Sciatic nerve (tissue), 2 donors: ENCODE results near the gene ALG12. TPM values are rescaled to one million over a fixed set of nuclear protein-coding genes. Genes with fewer than 3 reads are reported as not detected.

Experiments used
- ATAC-seq: fragments of 200-7000 bp; cut with Tn5 transposase; one replicate; pipeline ENCODE4 v1.9.1; 2020; ENCODE audit warnings: mild to moderate bottlenecking, moderate library complexity
- DNase-seq: peaks from one replicate; pipeline ENCODE4 v3.0.0-alpha.2; 2020; ENCODE audit warnings: low spot score
- intact Hi-C: fragments of 100-400 bp; cut with DNase I; formaldehyde crosslinking; loops from one replicate; pipeline ENCODE4 v1.14.2; 2022
- total RNA-seq: library from RNA; stranded (reverse); fragmentation: NEBNext Ultra II Directional; extraction: Animal tissue kit (Norgen Biotek cat#: 25700); gene quantifications from one replicate; pipeline ENCODE4 v1.2.1, GENCODE V29; 2021
- donor health status: DM: no; HTN: no; CAD: no.
- donor health status: DM: no; HTN: no; CAD: no.

Gene ALG12
- total RNA-seq, 1 donor from 2014 or later, result 13.6 TPM

DNA sequence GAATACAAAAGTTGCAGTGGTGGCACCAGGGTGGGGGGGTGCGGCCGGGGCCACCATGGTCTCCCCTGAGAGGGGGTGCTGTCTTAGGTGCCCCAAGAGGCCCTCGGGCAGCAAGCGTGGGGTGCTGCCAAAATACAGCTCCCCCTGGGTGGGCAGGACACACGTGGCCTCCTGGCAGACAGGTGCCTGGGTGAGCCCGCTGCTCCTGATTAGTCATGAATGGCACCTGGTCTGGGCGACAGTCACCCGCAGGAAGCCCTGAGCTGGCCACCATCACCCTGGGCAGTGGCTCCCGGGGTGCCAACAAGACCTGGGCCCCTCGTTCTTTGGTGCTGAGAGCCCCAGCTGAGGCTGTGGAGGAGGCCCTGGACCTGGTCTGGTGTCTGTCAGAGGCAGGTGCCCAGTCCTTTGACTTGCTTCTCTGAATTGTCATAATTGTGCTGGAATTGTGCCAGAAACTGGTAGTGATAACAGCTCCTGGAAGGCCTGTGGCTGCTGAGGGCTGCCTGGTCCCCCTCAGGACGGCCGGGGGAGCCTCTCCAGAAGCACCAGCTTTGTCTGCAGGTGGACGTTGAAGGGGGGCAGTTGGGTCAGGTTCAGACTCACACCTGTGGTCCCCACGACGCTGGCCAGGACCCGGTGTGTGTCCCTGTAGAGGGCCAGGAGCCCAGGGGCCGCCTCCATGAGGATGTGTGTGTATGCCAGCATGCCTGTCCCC lies 14.8 kb downstream of the ALG12 start:
- intact Hi-C loops, result no loop called here
- DNase-seq, result no peak
- peak; percentile 28 for ATAC-seq

DNA sequence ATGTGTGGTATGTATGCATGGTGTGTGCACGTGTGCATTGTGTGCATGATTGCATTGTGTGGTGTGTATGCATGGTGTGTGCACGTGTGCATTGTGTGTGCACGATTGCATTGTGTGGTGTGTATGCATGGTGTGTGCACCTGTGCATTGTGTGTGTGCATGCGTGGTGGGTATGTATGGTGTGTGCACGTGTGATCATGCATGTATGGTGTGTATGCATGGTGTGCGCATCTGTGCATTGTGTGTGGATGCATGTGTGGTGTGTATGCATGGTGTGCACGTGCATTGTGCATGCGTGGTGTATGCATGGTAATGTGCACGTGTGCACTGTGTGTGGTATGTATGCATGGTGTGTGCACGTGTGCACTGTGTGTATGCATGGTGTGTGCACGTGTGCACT lies 16.8 kb downstream of the ALG12 start:
- no peak for ATAC-seq
- no peak for DNase-seq
- intact Hi-C loops, result no loop called here

DNA sequence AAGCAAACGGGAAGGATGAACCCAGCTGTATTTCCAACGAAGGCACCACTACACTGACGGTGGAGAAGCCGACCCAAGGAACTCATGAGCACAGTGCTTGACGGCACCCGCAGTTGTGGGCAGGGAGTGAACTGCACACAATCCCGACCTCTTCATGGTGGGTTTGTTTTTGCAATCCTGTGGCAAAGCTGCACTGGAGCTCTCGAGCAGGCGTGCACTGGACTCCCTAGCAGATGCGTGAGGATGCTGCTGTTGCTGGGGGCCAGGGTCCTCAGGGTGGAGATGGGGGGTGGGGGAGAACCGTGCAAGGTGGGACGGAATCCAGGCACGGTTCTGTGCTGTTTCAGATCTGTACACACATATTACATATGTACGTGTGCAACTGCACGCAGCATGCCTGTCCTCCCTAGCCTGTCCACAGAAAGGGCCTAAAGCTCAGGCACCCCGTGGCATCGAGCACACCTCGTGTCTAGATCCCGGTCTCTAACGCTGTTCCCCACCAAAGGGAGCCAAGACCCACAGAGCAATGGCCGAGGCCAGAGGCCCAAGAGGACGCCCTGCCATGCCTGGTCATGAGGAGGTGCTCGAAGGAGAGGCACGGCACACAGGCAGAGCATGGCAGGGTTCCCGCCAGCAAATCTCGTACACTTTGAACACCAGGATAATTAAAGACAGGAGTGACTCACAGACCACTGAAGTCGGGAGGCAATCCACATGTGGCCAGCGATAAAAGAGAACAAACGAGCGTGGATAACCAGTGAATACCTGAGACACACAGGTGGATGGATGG lies 17.6 kb downstream of the ALG12 start:
- DNase-seq (no peak), ATAC-seq (no peak)
- intact Hi-C loops, result no loop called here

DNA sequence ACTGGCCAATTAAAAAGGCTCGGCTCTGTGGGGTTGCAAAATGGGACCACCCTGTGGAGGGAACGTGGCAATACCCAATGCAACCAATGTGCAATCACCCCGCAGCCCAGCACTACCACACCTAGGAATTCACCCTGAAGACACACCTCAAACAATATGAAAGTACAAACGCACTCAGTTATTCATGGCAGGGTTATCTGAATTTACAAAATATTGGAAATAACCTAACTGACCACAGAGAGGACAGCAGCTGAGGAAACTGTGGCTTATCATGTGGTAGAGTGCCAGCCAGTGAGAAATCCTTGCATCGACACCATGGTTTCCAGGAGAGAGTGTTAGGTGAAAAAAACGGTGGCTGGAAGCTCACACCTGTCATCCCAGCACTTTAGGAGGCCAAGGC lies 18.7 kb downstream of the ALG12 start:
- DNase-seq, result no peak
- ATAC-seq, result no peak

DNA sequence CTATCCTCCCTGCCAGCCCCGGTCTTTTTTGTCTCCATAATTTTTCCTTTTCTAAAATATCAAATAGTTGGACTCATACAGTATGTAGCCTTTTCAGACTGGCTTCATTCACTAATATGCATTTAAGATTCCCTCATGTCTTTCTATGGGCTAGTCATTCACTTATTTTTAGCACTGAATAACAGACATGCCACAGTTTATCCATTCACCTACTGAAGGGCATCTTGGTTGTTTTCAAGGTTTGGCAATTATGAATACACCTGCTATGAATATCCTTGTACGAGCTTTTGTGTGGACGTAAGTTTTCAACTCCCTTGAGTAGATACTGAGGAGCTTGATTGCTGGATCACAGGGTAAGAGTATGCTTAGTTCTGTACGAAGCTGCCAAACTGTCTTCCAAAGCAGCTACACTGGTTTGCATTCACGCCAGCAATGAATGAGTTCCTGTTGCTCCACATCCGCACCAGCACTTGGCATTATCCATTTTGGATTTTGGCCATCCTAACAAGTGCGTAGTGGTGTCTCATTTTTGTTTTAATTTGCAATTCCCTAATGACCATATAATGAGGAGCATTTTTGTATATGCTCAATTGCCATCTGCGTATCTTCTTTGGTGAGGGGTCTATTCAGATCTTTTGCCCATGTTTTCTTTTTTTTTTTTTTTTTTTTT lies 21.1 kb downstream of the ALG12 start:
- intact Hi-C loops, result no loop called here
- ATAC-seq (no peak), DNase-seq (no peak)

More for the DNA sequence above, 18.7 kb downstream of the ALG12 start:
- intact Hi-C loops, result no loop called here

DNA sequence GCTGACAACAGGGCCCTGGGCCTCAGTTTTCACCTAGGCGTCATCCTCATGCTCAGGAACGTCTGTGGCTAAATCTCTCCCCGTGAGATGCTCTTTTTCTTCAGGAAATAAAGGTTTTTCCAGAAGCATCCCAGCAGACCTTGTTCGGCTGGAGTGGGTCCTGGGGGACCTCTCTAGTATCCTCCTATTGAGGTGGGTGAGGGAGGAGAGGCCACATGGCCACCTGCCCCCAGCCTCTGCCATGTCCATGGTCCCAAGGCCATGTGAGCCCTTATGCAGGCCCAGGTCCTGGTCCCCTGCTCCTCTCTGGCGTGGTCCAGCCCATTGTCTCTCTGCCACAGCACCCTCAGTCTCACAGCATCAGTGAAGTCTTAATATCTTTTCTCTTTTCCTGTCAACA lies 22.0 kb downstream of the ALG12 start:
- intact Hi-C loops, result no loop called here
- DNase-seq (peak; percentile 25), ATAC-seq (no peak)

DNA sequence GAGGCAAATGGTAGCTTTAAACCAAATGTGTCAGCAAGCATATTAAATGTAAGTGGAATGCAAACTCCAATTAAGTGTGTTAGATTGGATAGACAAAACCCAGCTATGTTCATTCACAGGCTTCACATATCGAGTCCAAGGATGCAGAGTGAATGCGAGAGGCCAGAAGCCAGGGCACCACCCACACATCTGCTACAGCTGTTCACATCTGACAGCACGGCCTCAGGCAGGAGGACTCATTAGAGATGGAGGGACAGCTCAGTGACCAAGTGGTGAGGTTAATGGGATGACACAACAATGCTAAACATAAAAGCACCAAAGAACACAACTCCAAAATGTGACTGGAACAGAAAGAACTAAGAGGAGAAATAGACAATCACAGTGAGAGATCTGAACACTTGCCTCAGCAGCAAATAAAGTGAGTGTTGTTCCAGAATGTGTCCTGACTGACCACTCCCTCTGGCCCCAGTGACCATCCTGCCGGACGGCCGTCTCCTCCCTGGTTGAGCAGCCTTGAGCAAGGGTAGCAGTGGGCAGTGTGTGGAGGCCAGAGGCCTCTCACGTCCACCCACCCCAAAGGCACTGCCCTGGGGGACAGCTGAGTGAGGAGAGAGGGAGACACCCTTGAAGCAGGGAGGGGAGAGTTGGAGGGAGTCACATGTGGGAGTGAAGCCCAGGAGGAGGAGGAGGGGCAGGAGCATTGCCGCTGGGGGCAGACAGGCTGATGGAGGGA lies 23.8 kb downstream of the ALG12 start:
- ATAC-seq, result no peak
- intact Hi-C loops, result no loop called here

DNA sequence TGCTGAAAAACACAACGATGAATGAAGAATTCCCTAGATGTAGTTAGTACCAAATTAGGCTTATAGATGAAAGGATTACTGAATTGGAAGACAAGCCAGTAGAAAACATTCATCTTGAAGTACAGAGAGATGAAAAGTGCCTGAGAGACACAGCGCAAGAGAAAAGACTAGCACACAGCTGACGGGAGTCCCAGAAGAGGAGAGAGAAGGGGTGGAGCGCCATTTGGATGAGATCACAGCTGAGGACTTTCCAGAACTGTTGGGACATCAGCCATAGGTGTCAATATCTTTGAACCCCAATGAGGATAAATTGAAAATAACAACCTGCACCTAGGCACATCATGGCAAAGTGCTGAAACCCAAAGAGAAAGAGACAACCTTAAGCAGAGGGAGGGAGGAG lies 25.2 kb downstream of the ALG12 start:
- ATAC-seq, result no peak
- intact Hi-C loops, result no loop called here
- no peak for DNase-seq

More for the DNA sequence above, 23.8 kb downstream of the ALG12 start:
- no peak for DNase-seq

DNA sequence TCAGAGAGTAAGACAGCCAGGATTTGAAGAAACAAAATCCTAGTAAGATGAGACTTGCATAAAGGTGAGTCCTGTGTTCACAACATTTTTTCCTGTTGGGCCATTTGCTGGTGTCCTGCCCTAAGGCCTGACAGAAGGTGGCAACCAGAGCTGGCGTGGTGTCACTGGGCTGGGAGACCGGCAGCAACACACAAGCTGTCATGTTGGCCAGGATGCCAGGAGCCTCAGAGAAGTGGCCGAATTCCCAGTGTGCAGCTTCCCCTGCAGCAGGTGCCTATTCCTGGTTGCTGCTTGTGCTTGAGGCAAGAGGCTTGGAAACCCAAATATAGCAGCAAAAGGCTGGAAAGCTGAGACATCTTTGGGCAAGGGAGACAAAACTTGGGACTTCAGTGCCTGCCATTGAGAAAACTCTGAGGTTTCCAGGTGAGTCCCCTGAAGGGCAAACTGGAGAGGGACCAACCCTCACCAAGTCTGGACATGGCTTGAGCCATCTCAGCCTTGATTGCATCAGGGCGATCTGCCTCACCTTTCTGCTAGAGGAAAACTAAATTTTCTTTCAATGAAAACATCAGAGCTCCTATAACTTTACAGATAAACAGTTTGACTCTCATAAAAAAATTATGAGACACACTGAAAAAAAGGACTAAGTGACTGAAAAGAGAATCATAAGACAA lies 25.9 kb downstream of the ALG12 start:
- intact Hi-C loops, result no loop called here
- ATAC-seq (no peak), DNase-seq (no peak)

DNA sequence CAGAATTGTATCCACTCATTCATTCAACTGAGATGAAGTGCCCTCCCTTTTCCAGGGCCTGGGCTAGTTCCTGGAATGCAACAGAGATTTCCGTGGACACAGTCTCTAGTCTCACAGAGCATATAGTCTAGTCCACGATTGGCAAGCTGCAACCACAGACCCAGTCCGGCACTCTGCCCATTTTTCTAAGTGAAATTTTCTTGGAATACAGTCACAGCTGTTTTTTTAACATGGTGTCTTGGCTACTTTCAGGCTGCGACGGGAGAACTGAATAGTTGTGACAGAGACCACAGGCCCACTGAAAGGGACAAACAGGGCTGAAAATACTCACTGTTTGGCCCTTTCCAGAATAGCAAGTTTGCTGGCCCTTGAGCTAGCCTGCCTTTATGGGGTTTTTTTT lies 29.2 kb downstream of the ALG12 start:
- DNase-seq (no peak), ATAC-seq (no peak)
- intact Hi-C loops, result no loop called here

DNA sequence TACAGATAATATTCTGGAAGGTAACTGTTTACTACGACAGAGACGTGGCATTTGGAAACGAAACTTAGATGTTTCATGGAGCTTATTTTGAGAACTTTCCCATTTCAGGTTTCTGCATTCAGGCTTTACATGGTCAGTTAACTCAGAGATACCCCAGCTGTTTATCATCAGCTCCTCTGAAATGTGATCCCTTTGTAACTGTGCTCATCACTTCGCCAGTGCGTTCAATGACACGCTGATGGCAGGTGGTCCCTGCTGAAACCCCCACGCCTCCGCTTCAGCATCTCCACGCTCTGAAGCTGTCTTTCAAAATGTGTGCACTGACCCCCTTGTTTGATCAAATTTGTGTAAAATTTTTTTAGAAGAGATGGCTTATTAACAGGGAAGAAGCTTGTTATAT lies 30.5 kb downstream of the ALG12 start:
- intact Hi-C loops, result no loop called here
- no peak for ATAC-seq
- no peak for DNase-seq

DNA sequence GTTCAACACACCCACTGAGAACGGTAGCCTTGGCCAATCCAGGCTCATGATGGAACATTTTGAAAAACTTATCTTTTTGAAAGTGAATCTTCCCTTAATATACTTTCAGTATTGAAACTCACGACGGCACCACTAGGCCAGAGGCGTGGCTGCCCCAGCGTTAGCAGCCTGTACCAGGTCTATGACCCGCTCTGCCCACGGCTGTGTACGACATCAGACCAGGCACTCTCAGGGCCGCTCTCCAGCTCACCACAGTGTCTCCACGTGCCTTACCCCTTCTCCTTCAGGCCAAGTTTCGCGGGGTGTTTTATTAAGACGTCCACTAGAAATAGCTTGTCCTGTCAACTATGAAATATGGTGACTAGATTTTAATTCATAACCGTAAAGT lies 31.2 kb downstream of the ALG12 start:
- DNase-seq, result no peak
- ATAC-seq, result no peak
- intact Hi-C loops, result no loop called here

DNA sequence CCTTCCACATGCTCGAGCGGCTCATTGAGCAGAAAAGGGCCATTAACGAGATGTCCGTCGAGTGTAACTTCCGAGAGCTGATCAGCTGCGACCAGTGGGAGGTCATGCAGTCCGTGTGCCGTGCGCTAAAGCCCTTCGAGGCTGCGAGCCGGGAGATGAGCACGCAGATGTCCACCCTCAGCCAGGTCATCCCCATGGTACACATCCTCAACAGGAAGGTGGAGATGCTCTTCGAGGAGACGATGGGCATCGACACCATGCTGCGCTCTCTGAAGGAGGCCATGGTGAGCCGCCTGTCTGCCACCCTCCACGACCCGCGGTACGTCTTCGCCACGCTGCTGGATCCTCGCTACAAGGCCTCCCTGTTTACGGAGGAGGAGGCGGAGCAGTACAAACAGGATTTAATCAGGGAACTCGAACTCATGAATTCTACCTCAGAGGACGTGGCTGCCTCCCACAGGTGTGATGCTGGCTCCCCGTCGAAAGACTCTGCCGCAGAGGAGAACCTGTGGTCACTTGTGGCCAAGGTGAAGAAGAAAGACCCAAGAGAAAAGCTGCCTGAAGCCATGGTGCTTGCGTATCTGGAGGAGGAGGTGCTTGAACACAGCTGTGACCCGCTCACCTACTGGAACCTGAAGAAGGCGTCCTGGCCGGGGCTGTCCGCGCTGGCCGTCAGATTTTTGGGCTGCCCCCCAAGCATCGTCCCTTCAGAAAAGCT lies 31.7 kb downstream of the ALG12 start:
- no peak for DNase-seq
- intact Hi-C loops, result no loop called here
- ATAC-seq, result no peak

DNA sequence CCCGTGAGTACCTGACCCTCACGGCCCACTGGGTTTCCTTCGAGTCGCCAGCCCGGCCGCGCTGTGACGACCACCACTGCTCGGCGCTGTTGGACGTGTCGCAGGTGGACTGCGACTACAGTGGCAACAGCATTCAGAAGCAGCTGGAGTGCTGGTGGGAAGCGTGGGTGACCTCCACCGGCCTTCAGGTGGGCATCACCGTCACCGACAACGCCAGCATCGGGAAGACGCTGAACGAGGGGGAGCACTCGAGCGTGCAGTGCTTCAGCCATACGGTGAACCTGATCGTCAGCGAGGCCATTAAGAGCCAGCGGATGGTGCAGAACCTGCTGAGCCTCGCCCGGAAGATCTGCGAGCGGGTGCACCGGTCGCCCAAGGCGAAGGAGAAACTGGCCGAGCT lies 32.4 kb downstream of the ALG12 start:
- intact Hi-C loops, result no loop called here
- ATAC-seq, result no peak
- DNase-seq, result no peak

DNA sequence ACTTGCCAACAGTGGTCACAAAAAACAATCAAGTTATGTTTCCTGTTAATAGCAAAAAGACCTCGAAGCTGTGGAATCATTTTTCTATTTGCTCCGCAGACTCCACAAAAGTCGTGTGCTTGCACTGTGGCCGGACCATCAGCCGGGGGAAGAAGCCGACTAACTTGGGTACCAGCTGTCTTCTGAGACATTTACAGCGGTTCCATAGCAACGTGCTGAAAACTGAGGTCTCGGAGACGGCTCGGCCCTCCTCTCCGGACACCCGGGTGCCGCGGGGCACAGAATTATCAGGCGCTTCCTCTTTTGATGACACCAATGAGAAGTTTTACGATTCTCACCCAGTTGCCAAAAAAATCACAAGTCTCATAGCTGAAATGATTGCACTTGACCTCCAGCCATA lies 33.0 kb downstream of the ALG12 start:
- ATAC-seq, result no peak
- DNase-seq, result no peak
- intact Hi-C loops, result no loop called here

DNA sequence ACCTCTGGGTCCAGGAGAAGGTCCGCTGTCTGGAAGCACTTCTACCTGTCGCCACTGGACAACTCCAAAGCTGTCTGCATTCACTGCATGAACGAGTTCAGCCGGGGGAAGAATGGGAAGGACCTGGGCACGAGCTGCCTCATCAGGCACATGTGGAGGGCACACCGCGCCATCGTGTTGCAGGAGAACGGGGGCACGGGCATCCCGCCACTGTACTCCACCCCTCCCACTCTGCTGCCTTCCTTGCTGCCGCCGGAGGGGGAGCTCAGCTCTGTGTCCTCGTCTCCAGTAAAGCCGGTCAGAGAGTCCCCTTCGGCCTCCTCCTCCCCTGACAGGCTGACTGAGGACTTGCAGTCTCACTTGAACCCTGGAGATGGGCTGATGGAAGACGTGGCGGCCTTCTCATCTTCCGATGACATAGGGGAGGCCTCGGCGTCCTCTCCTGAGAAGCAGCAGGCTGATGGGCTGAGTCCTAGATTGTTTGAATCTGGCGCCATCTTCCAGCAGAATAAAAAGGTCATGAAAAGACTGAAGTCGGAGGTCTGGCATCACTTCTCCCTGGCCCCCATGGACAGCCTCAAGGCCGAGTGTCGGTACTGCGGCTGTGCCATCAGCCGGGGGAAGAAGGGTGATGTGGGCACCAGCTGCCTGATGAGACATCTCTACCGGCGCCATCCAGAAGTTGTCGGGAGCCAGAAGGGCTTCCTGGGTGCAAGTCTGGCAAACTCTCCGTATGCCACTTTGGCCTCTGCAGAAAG lies 33.6 kb downstream of the ALG12 start:
- intact Hi-C loops, result no loop called here
- DNase-seq, result no peak
- ATAC-seq, result no peak

DNA sequence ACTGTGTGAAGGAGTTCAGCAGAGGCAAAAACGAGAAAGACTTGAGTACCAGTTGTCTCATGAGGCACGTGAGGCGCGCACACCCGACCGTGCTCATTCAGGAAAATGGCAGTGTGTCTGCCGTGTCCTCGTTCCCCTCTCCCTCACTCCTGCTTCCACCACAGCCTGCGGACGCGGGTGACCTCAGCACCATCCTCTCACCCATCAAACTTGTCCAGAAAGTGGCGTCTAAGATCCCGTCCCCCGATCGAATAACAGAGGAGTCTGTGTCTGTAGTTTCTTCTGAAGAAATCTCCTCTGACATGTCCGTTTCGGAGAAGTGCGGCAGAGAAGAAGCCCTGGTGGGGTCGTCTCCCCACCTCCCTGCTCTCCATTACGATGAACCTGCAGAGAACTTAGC lies 34.2 kb downstream of the ALG12 start:
- DNase-seq (no peak), ATAC-seq (no peak)
- intact Hi-C loops, result no loop called here

DNA sequence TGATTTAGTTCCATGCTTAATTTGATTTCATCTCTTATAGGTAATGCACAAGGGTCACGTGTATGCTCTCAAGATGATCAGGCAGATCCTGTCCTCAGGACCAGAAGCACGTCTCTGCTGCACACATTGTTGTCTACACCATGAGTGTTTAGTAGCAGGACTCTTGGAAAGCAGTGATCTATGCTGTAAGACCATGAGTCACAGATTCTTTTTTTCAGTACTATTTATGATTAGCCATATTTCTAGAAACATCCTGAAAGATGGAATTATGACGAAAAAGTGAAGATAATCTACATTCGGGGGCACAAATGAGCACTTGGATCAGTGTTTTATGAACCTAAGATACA lies 35.0 kb downstream of the ALG12 start:
- no peak for DNase-seq
- intact Hi-C loops, result no loop called here
- ATAC-seq, result no peak
